Measurements from ENCODE around the gene CCDC92. TPM values are rescaled to one million over a fixed set of nuclear protein-coding genes. Genes with fewer than 3 reads are reported as not detected.

The CCDC92 gene
- total and polyA plus RNA-seq, 2 donors (not counting 3 experiments of a cell fraction or from before 2014, with no cell fraction given), result 41.2 to 41.6 TPM

DNA sequence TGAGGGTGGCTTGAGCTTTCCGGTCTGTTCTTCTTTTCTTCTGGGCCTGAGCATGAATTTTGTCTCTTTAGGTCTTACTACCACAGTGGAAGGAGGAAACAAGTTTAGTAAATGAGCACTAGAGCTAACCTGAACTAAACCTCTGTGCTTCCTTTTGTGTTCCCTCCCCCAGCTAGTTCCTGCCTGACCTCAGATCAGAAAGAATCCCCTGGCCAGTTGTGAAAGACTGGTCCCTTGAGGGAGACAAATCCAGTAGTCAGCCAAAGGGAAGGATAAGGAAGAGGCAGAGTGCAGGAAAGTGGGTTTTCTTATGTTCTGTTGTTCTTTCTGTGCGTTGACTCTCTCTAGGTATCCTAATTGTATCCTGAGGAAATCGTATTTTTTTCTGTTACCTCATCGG lies 17.9 kb upstream of the CCDC92 start:
- no peak overlapping the region for H3K4me3 ChIP-seq (replicated peaks in 1 of 3; ENCODE audit: insufficient read depth in 1 of 3, low read depth in 1 of 3, low read length in 3 of 3)
- no peak overlapping the region for H3K4me2 ChIP-seq (ENCODE audit: insufficient read depth, low read length)
- no peak overlapping the region for H2AFZ ChIP-seq (ENCODE audit: low read depth, low read length)
- no peak overlapping the region for H3K9ac ChIP-seq (replicated peaks; ENCODE audit: extremely low read depth, insufficient read depth, low read length)
- TF ChIP-seq, protein P1, sequence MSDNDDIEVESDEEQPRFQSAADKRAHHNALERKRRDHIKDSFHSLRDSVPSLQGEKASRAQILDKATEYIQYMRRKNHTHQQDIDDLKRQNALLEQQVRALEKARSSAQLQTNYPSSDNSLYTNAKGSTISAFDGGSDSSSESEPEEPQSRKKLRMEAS (IDR thresholded peaks at IDR 0.05; ENCODE audit: insufficient read depth, insufficient read length), result no peak
- TF ChIP-seq GATA2 (IDR thresholded peaks at IDR 0.05; ENCODE audit: insufficient read depth, insufficient read length, low read depth, low read length) (no peak), EZH2 (IDR thresholded peaks at IDR 0.05; ENCODE audit: borderline replicate concordance, low read depth, low read length, severe bottlenecking) (no peak), POLR2A (IDR thresholded peaks at IDR 0.05; ENCODE audit: low read depth, low read length) (no peak), JUN (IDR thresholded peaks at IDR 0.05; ENCODE audit: borderline replicate concordance, insufficient read depth, insufficient read length, low read depth) (no peak), MYC (IDR thresholded peaks at IDR 0.05; ENCODE audit: low read depth, low read length) (no peak), FOS (IDR thresholded peaks at IDR 0.05; ENCODE audit: borderline replicate concordance, insufficient read depth, low read length) (no peak), POLR2AphosphoS5 (IDR thresholded peaks at IDR 0.05; ENCODE audit: insufficient read depth, low read depth, low read length) (no peak)
- TF ChIP-seq, protein P2, sequence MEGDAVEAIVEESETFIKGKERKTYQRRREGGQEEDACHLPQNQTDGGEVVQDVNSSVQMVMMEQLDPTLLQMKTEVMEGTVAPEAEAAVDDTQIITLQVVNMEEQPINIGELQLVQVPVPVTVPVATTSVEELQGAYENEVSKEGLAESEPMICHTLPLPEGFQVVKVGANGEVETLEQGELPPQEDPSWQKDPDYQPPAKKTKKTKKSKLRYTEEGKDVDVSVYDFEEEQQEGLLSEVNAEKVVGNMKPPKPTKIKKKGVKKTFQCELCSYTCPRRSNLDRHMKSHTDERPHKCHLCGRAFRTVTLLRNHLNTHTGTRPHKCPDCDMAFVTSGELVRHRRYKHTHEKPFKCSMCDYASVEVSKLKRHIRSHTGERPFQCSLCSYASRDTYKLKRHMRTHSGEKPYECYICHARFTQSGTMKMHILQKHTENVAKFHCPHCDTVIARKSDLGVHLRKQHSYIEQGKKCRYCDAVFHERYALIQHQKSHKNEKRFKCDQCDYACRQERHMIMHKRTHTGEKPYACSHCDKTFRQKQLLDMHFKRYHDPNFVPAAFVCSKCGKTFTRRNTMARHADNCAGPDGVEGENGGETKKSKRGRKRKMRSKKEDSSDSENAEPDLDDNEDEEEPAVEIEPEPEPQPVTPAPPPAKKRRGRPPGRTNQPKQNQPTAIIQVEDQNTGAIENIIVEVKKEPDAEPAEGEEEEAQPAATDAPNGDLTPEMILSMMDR (IDR thresholded peaks at IDR 0.05; ENCODE audit: extremely low read depth in 1 of 2, insufficient read depth in 1 of 2, low read depth in 1 of 2, low read length in 2 of 2), result no peak
- no peaks in the 10 kb centered on the region for H3K27me3 ChIP-seq (ENCODE audit: control insufficient read depth in 2 of 2, insufficient read depth in 2 of 2, low read length in 2 of 2)
- H4K20me1 ChIP-seq (replicated peaks; ENCODE audit: control insufficient read depth, extremely low read depth, insufficient read depth, low read length), result peaks cover 3% of the 10 kb centered on the region
- H3K27ac ChIP-seq (ENCODE audit: insufficient read depth, low read depth, low read length), result no peak overlapping the region
- H3K9me3 ChIP-seq (replicated peaks; ENCODE audit: control insufficient read depth, insufficient read depth, low read length), result no peaks in the 10 kb centered on the region
- dilution Hi-C loops (cut with MboI; ENCODE audit: extremely low pct_ligation_motif_present, low sequenced_read_pairs) (no loop called here), intact Hi-C loops (cut with micrococcal nuclease) (no loop called here)
- POLR2A ChIA-PET, result no interaction called here
- no TSS peak for BruUV-seq (replicated peaks)
- no peaks in the 10 kb centered on the region for H3K9me1 ChIP-seq (replicated peaks; ENCODE audit: control insufficient read depth, extremely low read depth, insufficient read depth, low read length)
- H3K36me3 ChIP-seq (ENCODE audit: control insufficient read depth in 2 of 2, extremely low read depth in 1 of 2, insufficient read depth in 2 of 2, low read length in 2 of 2), result peaks cover 11 to 17% of the 10 kb centered on the region in 2 experiments
- peak; percentile 12 for DNase-seq (ENCODE audit: low read depth, low spot score)
- peaks cover 10% of the 10 kb centered on the region for H3K79me2 ChIP-seq (ENCODE audit: control insufficient read depth, insufficient read depth, low read length)
- H3K4me1 ChIP-seq (ENCODE audit: control insufficient read depth, extremely low read depth, insufficient read depth, low read length), result peaks cover 16% of the 10 kb centered on the region
- CTCF ChIA-PET, result interaction anchor here (1.1 to 2.8 kb wide), 3 partner anchors 35 to 85 kb away, joined by 3 to 8 read pairs (median 7); no protein-coding TSS in a partner anchor
- FAIRE-seq, result peak; percentile 68
